Measurements from ENCODE around the gene SOX6.

Gene SOX6

GRCh38 chr11:16211407-16211806 lies 144.9 kb downstream of the SOX6 start:
- no peak for DNase-seq (ENCODE audit: low read depth)
- no peak for TF ChIP-seq CTCF (conservative IDR thresholded peaks at IDR 0.05; ENCODE audit: low read depth, low read length)
- no peak overlapping the region for H3K4me3 ChIP-seq (ENCODE audit: low read length)

GRCh38 chr11:16204261-16204660 lies 152.1 kb downstream of the SOX6 start:
- H3K4me3 ChIP-seq (ENCODE audit: low read length): no peak overlapping the region
- TF ChIP-seq CTCF (conservative IDR thresholded peaks at IDR 0.05; ENCODE audit: low read depth, low read length): no peak
- no peak for DNase-seq (ENCODE audit: low read depth)

DNA sequence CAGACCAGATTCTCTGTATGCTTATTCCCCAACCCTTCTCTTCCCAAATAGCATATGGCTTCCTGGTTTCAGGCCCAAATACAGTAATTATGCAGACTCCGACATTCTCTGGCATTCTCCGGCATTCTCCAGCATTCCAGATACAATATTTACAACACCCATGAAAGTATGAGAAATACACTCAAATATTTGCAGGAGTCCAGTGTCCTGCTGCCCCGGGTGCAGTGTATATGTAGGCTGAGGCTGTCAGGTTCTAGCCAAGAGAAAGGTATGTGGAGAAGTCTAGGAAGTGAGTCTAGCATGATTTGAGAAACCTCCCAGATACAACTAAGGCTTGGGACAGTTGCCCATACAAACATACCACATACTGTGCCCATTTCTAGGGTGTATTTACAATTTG lies 160.7 kb downstream of the SOX6 start:
- no peak overlapping the region for H3K4me3 ChIP-seq (ENCODE audit: low read length)
- TF ChIP-seq CTCF (conservative IDR thresholded peaks at IDR 0.05; ENCODE audit: low read depth, low read length): no peak
- no peak for DNase-seq (ENCODE audit: low read depth)

- DNase-seq (ENCODE audit: low read depth): no peak
- no peak for TF ChIP-seq CTCF (conservative IDR thresholded peaks at IDR 0.05; ENCODE audit: low read depth, low read length)
Measured at GRCh38 chr11:16194566-16194965, 161.8 kb downstream of the SOX6 start.

GRCh38 chr11:16193897-16194381 lies 162.4 kb downstream of the SOX6 start:
- no peak for TF ChIP-seq CTCF (conservative IDR thresholded peaks at IDR 0.05; ENCODE audit: low read depth, low read length)
- H3K4me3 ChIP-seq (ENCODE audit: low read length): no peak overlapping the region

More at GRCh38 chr11:16194566-16194965, 161.8 kb downstream of the SOX6 start:
- no peak overlapping the region for H3K4me3 ChIP-seq (ENCODE audit: low read length)

DNA sequence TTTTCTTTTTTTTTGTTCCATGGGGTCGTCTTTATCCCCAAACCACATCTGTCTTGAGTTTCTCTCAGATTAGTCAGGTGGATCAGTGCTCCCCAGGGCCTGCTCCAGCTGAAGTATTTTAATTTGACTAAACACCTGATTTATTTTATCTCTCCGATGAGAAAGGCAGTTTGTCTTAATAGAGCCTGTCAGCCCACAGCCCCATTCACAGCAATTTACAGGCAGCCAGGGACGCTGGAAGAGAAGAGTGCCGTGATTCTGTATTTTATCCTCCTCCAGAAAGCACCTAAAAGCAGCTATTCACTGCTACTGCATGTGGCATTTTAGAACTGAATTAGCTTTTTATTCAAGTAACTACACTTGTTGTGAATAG lies 164.5 kb downstream of the SOX6 start:
- no peak for TF ChIP-seq CTCF (conservative IDR thresholded peaks at IDR 0.05; ENCODE audit: low read depth, low read length)
- DNase-seq (ENCODE audit: low read depth): no peak
- no peak overlapping the region for H3K4me3 ChIP-seq (ENCODE audit: low read length)

More at GRCh38 chr11:16193897-16194381, 162.4 kb downstream of the SOX6 start:
- DNase-seq (ENCODE audit: low read depth): no peak

DNA sequence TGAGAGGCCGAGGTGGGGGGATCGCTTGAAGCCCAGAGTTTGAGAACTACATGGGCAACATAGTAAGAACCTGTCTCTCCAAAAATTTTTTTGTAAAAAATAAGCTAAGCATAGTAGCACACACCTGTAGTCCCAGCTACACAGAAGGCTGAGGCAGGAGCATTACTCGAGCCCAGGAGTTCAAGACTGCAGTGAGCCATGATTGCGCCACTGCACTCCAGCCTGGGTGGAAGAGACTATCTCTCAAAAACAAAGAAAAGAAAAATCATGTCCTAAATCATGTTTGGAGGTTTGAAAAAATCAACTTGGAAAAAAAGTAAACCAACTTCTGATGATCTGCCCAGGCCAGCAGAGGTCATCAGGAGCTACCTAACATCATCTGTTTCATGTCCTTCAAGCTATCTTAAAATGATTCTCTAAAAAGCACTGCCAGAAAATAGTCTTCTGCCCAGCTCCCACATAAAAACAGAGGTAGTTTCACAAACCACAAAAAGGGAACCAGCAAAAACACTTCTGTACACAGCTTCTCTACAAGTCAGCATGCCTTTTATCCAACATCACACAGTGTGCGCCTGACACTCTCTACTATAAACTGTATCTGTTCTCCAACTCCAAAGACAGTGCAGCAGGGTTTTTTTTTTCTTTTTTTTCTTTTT lies 165.0 kb downstream of the SOX6 start:
- no peak for DNase-seq (ENCODE audit: low read depth)
- TF ChIP-seq CTCF (conservative IDR thresholded peaks at IDR 0.05; ENCODE audit: low read depth, low read length): no peak
- no peak overlapping the region for H3K4me3 ChIP-seq (ENCODE audit: low read length)
